Right renal cortex interstitium (tissue), 3 donors: Measurements from ENCODE around the gene ABCA2. TPM values are rescaled to one million over a fixed set of nuclear protein-coding genes. Genes with fewer than 3 reads are reported as not detected.

Experiments used
- DNase-seq, 3 donors: peaks; one replicate each; pipeline ENCODE4 v3.0.0-alpha.2; 2013; ENCODE audit warnings: low read depth in 3 of 3, low spot score in 2 of 3
- polyA plus RNA-seq, 3 donors: library from polyadenylated mRNA; unstranded; fragments of 120-200 nt; gene quantifications; one replicate each; pipeline ENCODE4 v1.2.1, GENCODE V29; 2013; ENCODE audit not compliant: insufficient read length in 3 of 3

Gene ABCA2, protein sequence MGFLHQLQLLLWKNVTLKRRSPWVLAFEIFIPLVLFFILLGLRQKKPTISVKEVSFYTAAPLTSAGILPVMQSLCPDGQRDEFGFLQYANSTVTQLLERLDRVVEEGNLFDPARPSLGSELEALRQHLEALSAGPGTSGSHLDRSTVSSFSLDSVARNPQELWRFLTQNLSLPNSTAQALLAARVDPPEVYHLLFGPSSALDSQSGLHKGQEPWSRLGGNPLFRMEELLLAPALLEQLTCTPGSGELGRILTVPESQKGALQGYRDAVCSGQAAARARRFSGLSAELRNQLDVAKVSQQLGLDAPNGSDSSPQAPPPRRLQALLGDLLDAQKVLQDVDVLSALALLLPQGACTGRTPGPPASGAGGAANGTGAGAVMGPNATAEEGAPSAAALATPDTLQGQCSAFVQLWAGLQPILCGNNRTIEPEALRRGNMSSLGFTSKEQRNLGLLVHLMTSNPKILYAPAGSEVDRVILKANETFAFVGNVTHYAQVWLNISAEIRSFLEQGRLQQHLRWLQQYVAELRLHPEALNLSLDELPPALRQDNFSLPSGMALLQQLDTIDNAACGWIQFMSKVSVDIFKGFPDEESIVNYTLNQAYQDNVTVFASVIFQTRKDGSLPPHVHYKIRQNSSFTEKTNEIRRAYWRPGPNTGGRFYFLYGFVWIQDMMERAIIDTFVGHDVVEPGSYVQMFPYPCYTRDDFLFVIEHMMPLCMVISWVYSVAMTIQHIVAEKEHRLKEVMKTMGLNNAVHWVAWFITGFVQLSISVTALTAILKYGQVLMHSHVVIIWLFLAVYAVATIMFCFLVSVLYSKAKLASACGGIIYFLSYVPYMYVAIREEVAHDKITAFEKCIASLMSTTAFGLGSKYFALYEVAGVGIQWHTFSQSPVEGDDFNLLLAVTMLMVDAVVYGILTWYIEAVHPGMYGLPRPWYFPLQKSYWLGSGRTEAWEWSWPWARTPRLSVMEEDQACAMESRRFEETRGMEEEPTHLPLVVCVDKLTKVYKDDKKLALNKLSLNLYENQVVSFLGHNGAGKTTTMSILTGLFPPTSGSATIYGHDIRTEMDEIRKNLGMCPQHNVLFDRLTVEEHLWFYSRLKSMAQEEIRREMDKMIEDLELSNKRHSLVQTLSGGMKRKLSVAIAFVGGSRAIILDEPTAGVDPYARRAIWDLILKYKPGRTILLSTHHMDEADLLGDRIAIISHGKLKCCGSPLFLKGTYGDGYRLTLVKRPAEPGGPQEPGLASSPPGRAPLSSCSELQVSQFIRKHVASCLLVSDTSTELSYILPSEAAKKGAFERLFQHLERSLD (N-terminal part only)
- polyA plus RNA-seq: 10 to 100 TPM; 42.0 to 49.0 (median 46.3) TPM

DNA sequence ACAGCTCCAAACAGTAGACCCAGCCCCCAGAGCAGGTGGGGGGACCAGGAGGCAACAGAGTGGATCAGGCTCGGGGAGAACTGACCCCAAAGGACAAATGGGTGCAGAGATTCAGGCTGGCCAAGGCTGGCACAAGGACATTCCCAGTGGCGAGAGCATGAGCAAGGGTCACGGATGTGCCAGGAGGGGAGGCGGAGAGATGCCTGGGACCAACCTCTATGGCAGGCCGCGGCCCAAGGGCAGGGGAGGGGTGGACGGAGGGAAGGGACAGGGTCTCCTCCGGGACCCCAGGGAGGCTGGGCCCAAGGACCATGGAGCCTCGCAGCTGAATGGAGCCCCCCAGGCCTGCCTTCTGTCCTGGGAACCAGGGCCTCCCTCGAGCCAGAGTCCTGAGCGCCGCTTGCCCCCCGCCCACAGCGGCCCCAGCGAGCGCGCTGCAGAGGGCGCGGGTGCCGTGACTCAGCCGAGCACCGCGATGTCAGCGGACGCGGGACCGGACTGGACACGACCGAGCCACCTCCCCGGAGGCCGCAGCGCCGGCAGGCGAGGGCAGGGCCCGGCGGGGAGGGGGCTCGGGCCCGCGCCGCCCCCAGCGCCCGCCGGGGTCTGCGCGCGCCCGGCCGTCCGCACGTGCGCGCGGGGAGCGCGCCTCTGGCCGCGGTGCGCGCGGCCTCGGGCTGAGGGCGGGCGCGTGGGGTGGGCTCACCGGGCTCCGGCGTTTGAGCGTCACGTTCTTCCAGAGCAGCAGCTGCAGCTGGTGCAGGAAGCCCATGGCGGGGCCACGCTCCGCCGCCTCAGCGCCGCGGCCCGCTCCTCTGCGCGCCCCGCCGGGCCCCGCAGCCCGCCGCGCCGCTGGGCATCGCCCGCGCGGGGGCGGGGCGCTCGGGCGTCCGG lies at the start of gene ABCA2:
Gene ABCA2 (minus strand): TSS at position 869 of the 894 bp plus-strand sequence. CDS start 97 bp downstream, at position 772.
- DNase-seq: no peak

DNA sequence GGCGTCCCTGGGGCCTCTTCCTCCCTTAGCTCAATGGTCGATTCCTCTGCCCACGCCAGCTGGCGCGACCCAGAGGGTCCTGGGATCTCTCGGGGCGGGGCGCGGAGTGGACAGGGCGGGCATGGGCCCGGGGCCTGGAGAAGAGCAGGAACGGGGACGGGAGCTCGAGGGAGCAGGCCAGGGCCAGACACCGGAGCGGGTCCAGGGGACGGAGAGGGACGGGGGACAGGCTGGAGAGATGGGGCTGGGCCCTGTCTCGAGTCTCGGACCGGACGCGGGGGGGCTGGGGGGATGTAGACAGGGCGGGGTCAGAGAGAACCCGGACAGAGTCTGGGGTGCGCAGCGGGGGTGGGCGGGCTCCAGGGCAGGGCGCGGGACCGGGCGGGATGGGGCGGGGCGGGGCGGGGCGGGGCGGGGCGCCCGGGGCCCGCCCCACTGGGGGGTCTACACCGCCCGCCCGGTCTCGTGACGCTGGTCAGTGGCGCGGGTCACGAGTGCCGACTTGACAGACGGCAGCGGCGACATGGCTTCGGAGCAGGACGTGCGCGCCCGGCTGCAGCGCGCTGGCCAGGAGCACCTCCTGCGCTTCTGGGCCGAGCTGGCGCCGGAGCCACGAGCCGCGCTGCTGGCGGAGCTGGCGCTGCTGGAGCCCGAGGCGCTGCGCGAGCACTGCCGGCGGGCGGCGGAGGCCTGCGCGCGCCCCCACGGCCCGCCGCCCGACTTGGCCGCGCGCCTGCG lies 49.1 kb upstream of the ABCA2 start, which contains the start of gene UAP1L1:
Gene UAP1L1 (plus strand): TSS at position 508 of the 738 bp plus-strand sequence. CDS start 16 bp downstream, at position 524.
- DNase-seq: no peak

DNA sequence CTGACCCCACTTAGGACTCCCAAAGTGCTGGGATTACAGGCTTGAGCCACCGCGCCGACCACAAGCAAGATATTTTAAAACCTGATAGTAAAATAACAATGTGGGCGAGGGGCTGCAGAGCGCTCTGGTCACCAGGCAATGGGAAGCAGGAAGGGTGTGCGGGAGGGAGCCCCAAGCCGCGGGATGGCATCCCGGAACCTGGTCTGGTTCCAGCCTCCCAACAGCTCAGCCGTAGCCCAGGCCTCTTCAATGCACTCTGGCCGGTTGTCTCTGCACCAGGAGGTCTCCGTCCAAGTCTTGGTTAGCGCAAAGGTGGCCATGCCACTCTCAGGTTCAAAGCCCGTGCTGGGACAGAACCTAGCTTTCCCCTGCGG lies 48.6 kb upstream of the ABCA2 start:
- DNase-seq: no peak

DNA sequence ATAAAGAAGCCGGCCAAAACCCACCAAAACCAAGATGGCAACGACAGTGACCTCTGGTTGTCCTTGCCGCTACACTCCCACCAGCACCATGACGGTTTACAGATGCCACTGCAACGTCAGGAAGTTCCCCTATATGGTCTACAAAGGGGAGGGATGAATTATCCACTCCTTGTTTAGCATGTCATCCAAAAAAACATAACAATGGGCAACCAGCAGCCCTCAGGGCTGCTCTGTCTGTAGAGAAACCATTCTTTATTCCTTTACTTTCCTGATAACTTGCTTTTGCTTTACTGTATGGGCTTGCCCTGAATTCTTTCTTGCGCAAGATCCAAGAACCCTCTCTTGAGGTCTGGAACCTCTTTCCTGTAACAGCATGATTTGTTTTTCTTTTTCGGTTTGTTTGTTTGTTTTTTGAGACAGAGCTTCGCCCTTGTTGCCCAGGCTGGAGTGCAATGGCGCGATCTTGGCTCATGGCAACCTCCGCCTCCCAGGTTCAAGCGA lies 47.3 kb upstream of the ABCA2 start:
- no peak for DNase-seq

DNA sequence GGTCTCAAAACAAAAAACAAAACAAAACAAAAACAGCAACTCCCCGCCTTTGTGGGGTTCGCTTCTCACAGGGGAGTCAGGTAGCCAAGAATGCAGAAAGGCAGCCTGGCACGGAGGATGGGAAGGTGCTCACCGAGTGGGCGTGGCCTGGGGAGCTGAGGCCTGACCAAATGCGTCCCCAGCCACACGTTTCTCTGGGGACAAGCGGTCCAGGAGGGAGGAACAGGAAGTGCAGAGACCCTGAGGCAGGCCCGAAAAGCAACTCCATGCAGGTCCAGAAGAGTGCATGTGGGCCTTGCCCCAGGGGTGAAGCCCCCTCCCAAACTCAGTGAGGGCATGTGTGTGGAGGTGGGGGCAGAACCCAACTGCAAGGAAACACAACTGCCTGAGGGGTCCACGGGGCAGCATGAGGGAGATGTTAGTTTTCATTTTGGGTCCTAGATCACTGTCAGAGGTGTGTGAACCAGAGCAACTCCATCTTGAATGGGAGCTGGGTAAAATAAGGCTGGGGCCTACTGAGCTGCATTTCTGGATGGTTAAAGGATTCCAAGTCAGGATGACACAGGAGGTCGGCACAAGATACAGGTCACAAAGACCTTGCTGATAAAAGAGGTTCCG lies 46.7 kb upstream of the ABCA2 start:
- DNase-seq: no peak

DNA sequence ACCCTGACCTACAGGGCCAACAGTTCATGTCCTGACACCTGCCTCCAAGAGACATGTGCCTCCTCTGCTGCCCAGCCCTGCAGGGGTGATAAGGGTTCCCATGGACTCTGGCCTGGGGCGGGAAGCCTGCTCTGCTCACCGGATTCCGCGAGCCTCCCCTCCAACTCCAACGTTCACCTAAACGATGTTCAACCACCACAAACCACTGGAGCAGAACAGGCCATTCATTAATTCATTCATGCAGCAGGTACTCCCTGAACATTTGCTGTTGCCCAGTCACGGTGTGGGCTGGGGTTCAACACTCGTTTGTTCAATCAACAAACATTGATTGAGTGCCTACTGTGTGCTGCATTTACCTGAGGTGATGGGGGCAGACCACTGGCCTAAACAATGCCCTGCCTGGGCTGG lies 46.0 kb upstream of the ABCA2 start:
- DNase-seq: no peak

DNA sequence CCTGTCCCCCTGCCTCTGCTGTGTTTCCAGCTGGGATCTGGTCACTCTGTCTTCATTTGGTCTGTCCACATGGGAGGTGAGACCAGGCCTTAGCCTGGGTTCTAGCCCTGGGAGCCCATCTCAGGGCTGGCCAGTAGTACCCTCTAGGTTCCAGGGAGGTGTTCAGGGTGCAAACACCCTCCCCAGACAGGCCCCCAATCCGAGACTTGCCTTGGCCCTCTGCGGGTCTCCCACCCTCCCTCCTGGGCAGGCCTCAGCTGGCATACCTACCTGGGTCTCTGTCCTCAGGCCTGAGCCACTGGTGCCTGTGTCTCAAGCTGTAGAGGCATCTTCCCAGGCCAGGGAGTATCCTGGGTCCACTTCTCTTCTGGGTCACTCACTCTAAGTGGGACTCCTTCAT lies 43.2 kb upstream of the ABCA2 start:
- no peak for DNase-seq

DNA sequence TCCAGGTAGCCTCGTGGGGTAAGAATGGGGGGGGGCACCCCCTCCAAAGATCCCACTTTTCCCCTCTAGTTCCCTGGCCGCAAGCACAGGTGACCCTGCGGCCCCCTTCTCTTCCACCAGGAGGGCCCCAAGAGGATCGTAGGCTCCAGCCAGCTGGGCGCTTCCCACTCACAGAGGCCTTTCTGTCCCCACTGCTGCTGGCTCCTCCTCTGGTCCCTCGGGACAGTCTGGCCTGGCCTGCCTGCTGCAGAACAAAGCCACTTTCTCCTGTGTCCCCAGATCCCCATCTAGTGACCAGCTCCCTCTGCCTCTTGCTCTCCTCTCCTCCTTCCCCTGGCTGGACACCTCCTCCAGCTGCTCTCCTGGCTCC lies 42.9 kb upstream of the ABCA2 start:
- no peak for DNase-seq

DNA sequence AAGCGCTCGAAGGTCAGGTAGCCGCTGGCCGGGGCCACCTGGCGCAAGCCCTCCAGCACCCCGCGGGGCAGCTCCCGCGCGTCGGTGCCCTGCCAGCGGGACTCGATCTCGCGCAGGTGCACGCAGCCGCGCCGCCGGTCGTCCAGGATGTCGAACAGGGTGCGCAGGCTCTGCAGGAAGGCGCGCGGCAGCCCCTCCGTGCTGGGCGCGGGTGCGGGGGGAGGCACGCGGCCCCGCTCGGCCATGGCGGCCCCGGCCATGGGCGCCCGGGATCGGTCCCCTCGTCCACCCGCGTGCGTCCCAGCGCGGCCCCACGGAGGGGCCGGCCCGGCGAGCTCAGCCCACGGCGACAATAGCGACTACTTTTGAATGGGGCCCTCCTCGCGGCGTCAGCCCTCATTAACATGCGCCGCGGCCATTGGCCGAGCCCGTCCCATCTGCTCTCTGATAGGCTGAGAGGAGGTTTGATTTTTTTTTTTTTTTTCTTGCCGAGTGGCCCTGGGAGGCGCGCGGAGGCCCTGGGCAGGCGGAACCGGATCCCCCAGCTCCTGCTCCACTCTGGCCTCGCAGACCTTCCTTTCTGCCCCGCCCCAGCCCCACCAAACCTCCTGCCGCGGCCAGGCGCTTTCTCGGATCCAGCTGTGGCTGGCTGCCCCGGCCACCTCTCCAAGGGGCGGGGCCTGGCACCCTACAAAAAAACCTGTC lies 42.3 kb upstream of the ABCA2 start, which contains the start of gene SAPCD2:
Gene SAPCD2 (minus strand): TSS at position 357 of the 705 bp plus-strand sequence. CDS start 97 bp downstream, at position 260.
- peak in 1 of 3 donors; percentile 69 for DNase-seq

DNA sequence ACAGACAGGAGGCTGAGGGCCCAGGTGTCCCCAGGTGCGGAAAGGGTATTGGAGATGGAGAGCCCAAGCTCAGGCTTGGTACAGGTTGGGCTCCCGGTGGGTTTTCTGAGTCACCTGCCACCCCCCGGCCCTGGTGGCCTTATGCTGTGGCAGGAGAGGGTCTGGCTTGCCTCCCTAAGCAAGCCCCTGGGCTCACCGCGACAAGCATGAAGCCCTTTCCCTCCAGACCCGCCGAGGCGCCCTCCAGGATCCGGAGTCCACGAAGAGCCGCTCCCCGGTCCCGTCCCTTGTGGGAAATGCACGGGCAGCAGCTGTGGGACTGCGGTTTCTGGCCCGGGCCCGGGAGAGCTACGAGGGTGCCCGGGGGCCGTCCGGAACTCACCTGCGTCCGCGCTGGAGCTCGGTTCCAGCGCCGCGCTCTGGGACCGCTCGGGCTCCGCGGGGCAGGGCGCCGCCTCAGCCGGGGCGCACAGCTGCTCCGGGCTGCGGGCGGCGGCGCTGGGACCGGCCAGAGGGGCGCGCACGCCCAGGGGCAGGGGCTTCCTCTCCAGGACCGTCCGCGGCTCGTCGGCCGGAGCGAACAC lies 41.6 kb upstream of the ABCA2 start:
- DNase-seq: no peak

DNA sequence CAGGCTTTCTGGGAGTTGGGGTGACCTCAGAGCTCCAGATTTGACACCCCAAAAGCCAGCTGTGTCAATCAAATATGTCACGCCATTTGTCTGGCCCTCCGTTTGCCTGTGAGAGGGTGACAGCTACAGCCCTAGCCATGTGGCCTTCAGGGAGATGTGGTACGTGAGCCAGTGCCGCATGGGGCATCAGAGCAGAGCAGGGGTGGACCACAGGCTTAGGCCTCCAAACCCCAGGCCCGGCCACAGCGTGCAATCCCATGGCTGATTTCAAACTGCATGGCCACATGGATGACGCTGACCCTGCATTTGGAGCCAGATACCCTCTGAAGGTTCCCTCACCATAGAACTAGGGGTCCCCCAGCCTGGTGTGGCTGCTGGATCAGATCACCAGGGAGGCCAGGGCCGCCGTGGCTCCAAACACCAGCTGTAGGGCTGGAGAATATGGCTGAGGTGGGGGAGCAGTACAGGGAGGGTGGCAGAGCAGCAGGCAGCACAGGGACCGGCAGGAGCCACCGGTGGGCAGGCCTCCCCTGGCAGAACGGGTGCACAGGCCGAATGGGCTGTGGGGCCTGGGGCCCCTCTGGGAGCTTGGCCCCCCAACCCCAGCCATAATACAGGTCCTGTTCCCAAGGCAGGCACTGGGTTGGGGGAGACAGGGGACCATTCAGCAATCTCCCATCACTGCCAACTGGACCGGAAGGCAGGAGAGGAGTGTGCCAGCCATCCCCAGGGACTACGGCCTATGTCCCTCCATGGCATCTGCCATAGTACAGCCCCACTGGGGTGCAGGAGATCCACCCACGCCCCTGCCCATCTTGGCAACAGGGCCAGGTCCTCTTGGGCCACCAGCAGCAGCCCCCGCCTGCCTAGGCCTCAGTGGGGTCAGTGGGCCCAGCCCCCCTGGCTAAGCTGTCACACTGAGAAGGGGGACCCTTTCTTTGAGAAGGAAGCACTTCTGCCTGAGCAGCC lies 40.8 kb upstream of the ABCA2 start:
- no peak for DNase-seq

DNA sequence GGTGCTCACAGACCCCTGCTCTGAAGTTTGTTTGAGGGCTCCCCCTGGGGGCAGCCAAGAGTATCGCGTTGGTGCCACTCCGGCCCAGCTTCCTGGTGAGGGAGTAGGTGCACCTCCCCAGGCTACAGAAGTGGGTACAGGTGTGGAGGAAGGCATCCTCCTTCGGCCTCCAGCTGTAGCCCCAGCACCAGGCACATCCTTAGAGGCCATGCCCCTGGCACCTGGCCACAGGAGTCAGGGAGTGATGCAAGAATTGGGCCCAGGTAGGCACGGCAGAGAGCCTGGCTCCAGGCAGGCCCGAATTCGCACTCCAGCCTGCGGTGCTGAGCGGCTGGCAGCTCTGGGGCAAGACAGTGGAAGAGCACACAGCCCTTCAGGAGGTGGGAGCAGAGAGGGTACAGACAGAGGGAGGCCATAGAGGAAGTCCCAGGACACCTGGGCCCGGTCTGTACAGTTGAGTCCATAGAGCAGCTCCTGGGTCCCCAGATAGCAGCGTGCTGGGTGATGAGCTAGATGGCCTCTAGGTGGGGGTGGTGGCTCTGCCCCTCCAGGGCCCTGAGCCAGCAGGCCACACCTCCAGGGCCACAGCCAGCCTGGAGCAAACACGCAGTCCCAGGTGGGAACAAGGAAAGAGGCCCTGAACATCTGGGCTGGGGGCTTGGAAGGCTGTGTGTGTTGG lies 40.0 kb upstream of the ABCA2 start:
- no peak for DNase-seq

DNA sequence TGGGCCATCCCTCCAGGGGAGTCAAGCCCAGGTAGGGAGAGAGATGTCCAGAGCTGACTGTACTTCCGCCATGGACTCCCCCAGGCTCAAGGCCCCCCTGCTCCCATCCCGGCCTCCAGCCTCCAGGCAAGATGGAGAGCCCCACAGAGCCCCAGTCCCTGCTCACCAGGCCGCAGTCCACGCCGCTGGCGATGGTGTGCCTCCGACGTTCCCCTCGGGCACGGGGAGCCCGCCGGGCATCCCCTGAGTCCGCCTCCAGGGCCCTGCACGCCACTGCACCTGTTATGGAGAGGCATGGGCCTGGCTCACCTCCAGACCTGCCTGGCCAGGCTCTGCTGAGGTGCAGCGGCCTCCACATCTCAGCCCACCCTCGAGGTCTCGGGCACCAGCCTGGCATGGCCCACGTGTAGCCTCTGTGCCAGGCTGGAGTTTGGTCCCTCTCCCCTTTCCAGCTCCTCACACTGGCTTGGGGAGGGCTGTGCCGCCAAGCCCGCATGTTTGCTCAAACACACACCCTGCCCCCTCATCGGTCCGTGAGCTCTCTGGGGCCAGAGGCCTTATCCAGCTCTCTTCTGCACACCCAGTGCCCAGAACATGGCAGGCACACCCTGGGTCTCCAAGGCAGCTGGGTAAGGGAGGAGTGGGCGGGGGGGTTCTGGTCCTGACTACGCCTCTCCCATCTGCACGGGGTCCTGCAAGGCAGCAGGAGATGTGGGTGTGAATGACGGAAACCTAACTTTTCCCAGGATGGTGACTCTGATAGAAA lies 38.2 kb upstream of the ABCA2 start:
- DNase-seq: no peak

DNA sequence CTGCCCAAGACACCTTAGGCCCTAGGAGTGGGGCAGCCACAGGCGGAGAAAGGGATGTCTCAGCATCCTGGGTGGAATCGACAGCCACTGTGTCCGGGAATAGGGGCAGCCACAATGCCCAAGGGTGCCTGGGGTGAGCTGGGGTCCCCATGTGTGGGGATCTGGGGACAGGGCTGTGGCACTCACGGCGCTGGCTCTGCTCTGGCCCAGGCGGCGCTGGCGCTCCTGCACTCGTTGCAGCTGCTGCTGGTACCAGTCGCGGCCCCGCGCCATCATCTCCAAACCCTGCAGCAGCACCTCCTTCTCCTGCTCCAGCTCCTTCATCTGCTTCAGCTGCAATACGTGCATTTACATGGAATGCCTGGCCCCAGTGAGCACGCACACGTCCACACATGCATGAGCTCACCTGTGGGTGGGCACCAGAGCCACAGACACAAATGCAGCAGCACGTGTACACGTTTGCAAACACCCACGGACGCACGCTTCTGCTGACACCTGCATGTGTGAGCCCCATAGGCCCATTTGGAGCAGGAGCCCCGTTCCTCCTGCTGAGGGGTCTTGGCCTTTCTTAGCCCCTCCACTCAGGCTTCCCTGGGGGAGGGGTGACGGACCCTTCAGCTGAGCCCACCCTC lies 37.4 kb upstream of the ABCA2 start:
- DNase-seq: no peak

DNA sequence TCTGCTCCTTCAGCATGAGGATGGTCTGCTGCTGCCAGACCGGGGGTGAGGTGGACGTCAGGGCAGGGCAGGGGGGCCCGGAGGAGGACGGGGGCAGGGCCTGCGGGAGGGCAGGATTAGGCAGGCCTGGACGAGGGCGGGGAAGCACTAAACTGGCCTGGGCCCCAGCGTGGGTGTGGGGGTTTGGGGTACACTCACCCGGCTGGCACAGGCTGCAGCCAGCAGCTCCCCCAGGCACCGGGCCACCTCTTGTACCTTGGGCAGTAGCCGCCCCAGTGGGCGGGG lies 36.8 kb upstream of the ABCA2 start:
- DNase-seq: no peak
